ENCODE data around the gene PICK1. TPM values are rescaled to one million over a fixed set of nuclear protein-coding genes. Genes with fewer than 3 reads are reported as not detected.

The PICK1 gene
- total and polyA plus RNA-seq, 2 of the 13 experiments (the other 11 are each of a cell fraction or from before 2014, with no cell fraction given) = 19.3 to 25.3 TPM

GRCh38 chr22:38110008-38110862 is 53.0 kb downstream of the PICK1 start, which contains the start of gene BAIAP2L2 (continued):
- peak; percentile 46; the same call in 1 of the 2 replicates for TF ChIP-seq ZNF331 (CRISPR knock-in tag; IDR thresholded peaks at IDR 0.05)
- peak; percentile 75; the same call in 1 of the 2 replicates for TF ChIP-seq PRDM15 (CRISPR knock-in tag; IDR thresholded peaks at IDR 0.05)
- peak; percentile 35; the same call in 1 of the 2 replicates for TF ChIP-seq HOXA3 (CRISPR knock-in tag; IDR thresholded peaks at IDR 0.05)
- TF ChIP-seq ZNF577 (CRISPR knock-in tag; IDR thresholded peaks at IDR 0.05; ENCODE audit: borderline replicate concordance, low read depth) = no peak
- TF ChIP-seq ZNF652 (CRISPR knock-in tag; IDR thresholded peaks at IDR 0.05; ENCODE audit: borderline replicate concordance, low read depth) = no peak
- TF ChIP-seq SNAPC2 (CRISPR knock-in tag; IDR thresholded peaks at IDR 0.05) = no peak
- no peak for TF ChIP-seq FOXK1 (CRISPR knock-in tag; IDR thresholded peaks at IDR 0.05; ENCODE audit: borderline replicate concordance, low read depth)
- 0 out of 2 replicates have a peak, but pooled peaks have one; percentile 45 for TF ChIP-seq HMGXB3 (CRISPR knock-in tag; IDR thresholded peaks at IDR 0.05; ENCODE audit: borderline replicate concordance)
- TF ChIP-seq ZBTB42 (CRISPR knock-in tag; IDR thresholded peaks at IDR 0.05) = no peak
- TF ChIP-seq ZNF281 (CRISPR knock-in tag; IDR thresholded peaks at IDR 0.05; ENCODE audit: borderline replicate concordance) = 0 out of 2 replicates have a peak, but pooled peaks have one; percentile 24
- peak; percentile 57 for TF ChIP-seq THAP11 (CRISPR knock-in tag; IDR thresholded peaks at IDR 0.05)
- TF ChIP-seq PRDM10 (CRISPR knock-in tag; IDR thresholded peaks at IDR 0.05; ENCODE audit: low read depth) = no peak

All from HepG2 (cell line).